ENCODE results near the gene KCNRG.

Gene KCNRG

GRCh38 chr13:50001287-50001686, 14.0 kb upstream of the KCNRG start:
- no peak overlapping the region for H3K27ac ChIP-seq (ENCODE audit: low read depth, low read length)
- peak overlapping the region; percentile 16 for H3K4me2 ChIP-seq (ENCODE audit: low read depth, low read length, poor library complexity, severe bottlenecking)
- H3F3A ChIP-seq (ENCODE audit: insufficient read depth), result peaks cover 9% of the 10 kb centered on the region
- no peak overlapping the region for H3K4me3 ChIP-seq (ENCODE audit: insufficient read depth, low read length, poor library complexity, severe bottlenecking)
- H4K20me1 ChIP-seq (ENCODE audit: low read depth, low read length), result no peaks in the 10 kb centered on the region
- no peaks in the 10 kb centered on the region for H3K9me2 ChIP-seq (replicated peaks; ENCODE audit: insufficient read depth, low read length)
- no peaks in the 10 kb centered on the region for H3K27me3 ChIP-seq (ENCODE audit: low read length)
- no peak overlapping the region for H3K9ac ChIP-seq (ENCODE audit: low read length)
- no peak overlapping the region for H2AFZ ChIP-seq (ENCODE audit: low read depth, low read length, severe bottlenecking)
- H3K9me3 ChIP-seq (ENCODE audit: insufficient read depth, low read length), result no peaks in the 10 kb centered on the region
- peaks cover 81% of the 10 kb centered on the region for H3K79me2 ChIP-seq (ENCODE audit: insufficient read depth, low read length)
- TF ChIP-seq EZH2phosphoT487 (conservative IDR thresholded peaks at IDR 0.05; ENCODE audit: low read length), result no peak
- no peak for TF ChIP-seq CTCF (IDR thresholded peaks at IDR 0.05; ENCODE audit: insufficient read depth, low read length, poor library complexity, severe bottlenecking)
- peaks cover 34% of the 10 kb centered on the region for H3K36me3 ChIP-seq (ENCODE audit: low read length)

- H3K36me3 ChIP-seq (ENCODE audit: low read length), result peaks cover 12% of the 10 kb centered on the region
- H3K9me2 ChIP-seq (replicated peaks; ENCODE audit: insufficient read depth, low read length), result no peaks in the 10 kb centered on the region
- no peak overlapping the region for H3K4me2 ChIP-seq (ENCODE audit: low read depth, low read length, poor library complexity, severe bottlenecking)
- H3K79me2 ChIP-seq (ENCODE audit: insufficient read depth, low read length), result peaks cover 72% of the 10 kb centered on the region
- H3K9me3 ChIP-seq (ENCODE audit: insufficient read depth, low read length), result no peaks in the 10 kb centered on the region
- TF ChIP-seq EZH2phosphoT487 (conservative IDR thresholded peaks at IDR 0.05; ENCODE audit: low read length) (no peak), CTCF (IDR thresholded peaks at IDR 0.05; ENCODE audit: insufficient read depth, low read length, poor library complexity, severe bottlenecking) (no peak)
- no peak overlapping the region for H3K9ac ChIP-seq (ENCODE audit: low read length)
- no peaks in the 10 kb centered on the region; the same call in 1 of the 2 replicates for H4K20me1 ChIP-seq (ENCODE audit: low read depth, low read length)
- H2AFZ ChIP-seq (ENCODE audit: low read depth, low read length, severe bottlenecking), result no peak overlapping the region
- no peak overlapping the region for H3K4me3 ChIP-seq (ENCODE audit: insufficient read depth, low read length, poor library complexity, severe bottlenecking)
- H3K27ac ChIP-seq (ENCODE audit: low read depth, low read length), result no peak overlapping the region
- H3K27me3 ChIP-seq (ENCODE audit: low read length), result no peaks in the 10 kb centered on the region
- H3F3A ChIP-seq (ENCODE audit: insufficient read depth), result peaks cover 13% of the 10 kb centered on the region; the same call in 1 of the 2 replicates
Measured at GRCh38 chr13:50006426-50007135, 8.7 kb upstream of the KCNRG start.

DNA sequence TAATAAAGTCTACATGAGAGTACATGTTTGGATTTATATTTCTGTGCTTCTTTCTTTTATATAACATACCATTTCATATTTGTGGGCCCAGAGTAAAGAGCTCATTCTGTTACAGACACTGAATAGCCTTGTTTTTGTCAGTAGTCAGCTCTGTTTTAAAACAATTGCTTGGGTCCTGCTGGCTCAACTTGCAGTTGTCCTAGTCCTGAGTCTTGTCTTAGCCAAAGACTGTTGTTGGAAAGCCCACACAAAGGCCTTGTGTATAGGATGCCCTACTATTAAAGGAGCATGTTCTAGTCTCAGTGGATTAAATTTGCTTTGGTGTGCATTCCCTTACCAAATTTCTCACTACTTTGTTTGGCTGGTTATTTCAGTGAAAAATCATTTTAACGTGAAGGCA, 3.8 kb upstream of the KCNRG start:
- Histone ChIP-seq H3K4me3 (ENCODE audit: insufficient read depth, low read length, poor library complexity, severe bottlenecking) (no peak overlapping the region), H3K27ac (ENCODE audit: low read depth, low read length) (no peak overlapping the region), H3K9ac (ENCODE audit: low read length) (no peak overlapping the region), H3K79me2 (ENCODE audit: insufficient read depth, low read length) (peaks cover 52% of the 10 kb centered on the region), H3K27me3 (ENCODE audit: low read length) (no peaks in the 10 kb centered on the region), H3F3A (ENCODE audit: insufficient read depth) (peaks cover 16% of the 10 kb centered on the region; the same call in 1 of the 2 replicates), H3K36me3 (ENCODE audit: low read length) (peaks cover 9% of the 10 kb centered on the region; the same call in 1 of the 2 replicates), H3K9me3 (ENCODE audit: insufficient read depth, low read length) (no peaks in the 10 kb centered on the region), H3K4me2 (ENCODE audit: low read depth, low read length, poor library complexity, severe bottlenecking) (no peak overlapping the region), H2AFZ (ENCODE audit: low read depth, low read length, severe bottlenecking) (no peak overlapping the region), H4K20me1 (ENCODE audit: low read depth, low read length) (no peaks in the 10 kb centered on the region; the same call in 1 of the 2 replicates), H3K9me2 (replicated peaks; ENCODE audit: insufficient read depth, low read length) (no peaks in the 10 kb centered on the region)
- TF ChIP-seq CTCF (IDR thresholded peaks at IDR 0.05; ENCODE audit: insufficient read depth, low read length, poor library complexity, severe bottlenecking), result no peak
- no peak for TF ChIP-seq EZH2phosphoT487 (conservative IDR thresholded peaks at IDR 0.05; ENCODE audit: low read length)
